ENCODE results near the gene CAMK1D. TPM values are rescaled to one million over a fixed set of nuclear protein-coding genes. Genes with fewer than 3 reads are reported as not detected.

The CAMK1D gene
- total RNA-seq, 1 experiment from 2014 or later, result 6.3 TPM

DNA sequence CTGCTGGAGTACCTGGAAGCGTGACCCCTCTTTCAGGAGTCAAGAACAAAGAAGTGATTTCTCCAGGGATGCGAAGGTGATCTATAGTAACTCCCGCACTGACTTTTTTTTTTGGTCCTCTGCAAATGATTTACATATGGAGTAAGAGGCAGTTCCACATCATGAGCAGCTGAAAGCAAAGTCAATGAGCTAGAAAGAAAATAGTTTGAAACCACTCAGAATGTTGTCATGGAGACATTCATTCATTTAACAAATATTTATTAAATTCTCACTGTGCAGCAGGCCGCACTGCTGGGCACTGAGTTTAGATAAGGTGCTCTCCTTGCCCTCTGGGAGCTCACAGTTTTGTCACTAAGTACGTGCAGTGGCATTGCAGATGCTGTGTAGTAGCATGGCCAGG lies 206.7 kb downstream of the CAMK1D start:
- no peak for DNase-seq
- Mint-ChIP-seq H3K9me3 (no peaks in the 10 kb centered on the region; a peak in 2 of 5 replicates), H3K4me1 (peaks cover 0 to 2% of the 10 kb centered on the region in 2 experiments; a peak in 1 of 4 replicates), H3K4me3 (no peak overlapping the region), H3K27me3 (ENCODE audit: low read depth) (peaks cover 2% of the 10 kb centered on the region), H3K27ac (no peak overlapping the region), H3K36me3 (ENCODE audit: insufficient read depth in 1 of 3, low read depth in 3 of 3) (no peaks in the 10 kb centered on the region)
- H2BK20ac ChIP-seq (ENCODE audit: low read depth, low read length, poor library complexity, severe bottlenecking), result no peak overlapping the region
- H2AFZ ChIP-seq (ENCODE audit: low read length), result no peak overlapping the region
- H2BK15ac ChIP-seq (ENCODE audit: low read depth, low read length), result no peak overlapping the region
- H3K18ac ChIP-seq (ENCODE audit: insufficient read length, low read depth, low read length), result no peak overlapping the region
- no peak overlapping the region for H4K5ac ChIP-seq (ENCODE audit: insufficient read length, low read depth, low read length)
- H4K8ac ChIP-seq (replicated peaks; ENCODE audit: insufficient read length, low read depth, low read length), result no peak overlapping the region
- H3K4me2 ChIP-seq (ENCODE audit: insufficient read depth, insufficient read length, low read length), result no peak overlapping the region
- whole genome bisulfite sequencing (ENCODE audit: extremely low coverage, insufficient read length, low lambda C conversion rate), result no CpG with 5 or more reads among the region's 5 CpGs
- TF ChIP-seq, protein P1, sequence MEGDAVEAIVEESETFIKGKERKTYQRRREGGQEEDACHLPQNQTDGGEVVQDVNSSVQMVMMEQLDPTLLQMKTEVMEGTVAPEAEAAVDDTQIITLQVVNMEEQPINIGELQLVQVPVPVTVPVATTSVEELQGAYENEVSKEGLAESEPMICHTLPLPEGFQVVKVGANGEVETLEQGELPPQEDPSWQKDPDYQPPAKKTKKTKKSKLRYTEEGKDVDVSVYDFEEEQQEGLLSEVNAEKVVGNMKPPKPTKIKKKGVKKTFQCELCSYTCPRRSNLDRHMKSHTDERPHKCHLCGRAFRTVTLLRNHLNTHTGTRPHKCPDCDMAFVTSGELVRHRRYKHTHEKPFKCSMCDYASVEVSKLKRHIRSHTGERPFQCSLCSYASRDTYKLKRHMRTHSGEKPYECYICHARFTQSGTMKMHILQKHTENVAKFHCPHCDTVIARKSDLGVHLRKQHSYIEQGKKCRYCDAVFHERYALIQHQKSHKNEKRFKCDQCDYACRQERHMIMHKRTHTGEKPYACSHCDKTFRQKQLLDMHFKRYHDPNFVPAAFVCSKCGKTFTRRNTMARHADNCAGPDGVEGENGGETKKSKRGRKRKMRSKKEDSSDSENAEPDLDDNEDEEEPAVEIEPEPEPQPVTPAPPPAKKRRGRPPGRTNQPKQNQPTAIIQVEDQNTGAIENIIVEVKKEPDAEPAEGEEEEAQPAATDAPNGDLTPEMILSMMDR (conservative IDR thresholded peaks at IDR 0.05), result no peak
- no peak overlapping the region for H3K27ac ChIP-seq (ENCODE audit: insufficient read length, low read depth, low read length)
- H3K4me1 ChIP-seq (ENCODE audit: insufficient read depth, low read length), result no peaks in the 10 kb centered on the region
- no peak overlapping the region for H2BK5ac ChIP-seq (ENCODE audit: insufficient read length, low read length)
- no peak overlapping the region for H2AK5ac ChIP-seq (ENCODE audit: insufficient read length, low read length)
- H3K4ac ChIP-seq (ENCODE audit: low read depth, low read length), result no peak overlapping the region
- no peaks in the 10 kb centered on the region for H3K27me3 ChIP-seq (ENCODE audit: insufficient read depth, low read length)
- H3K56ac ChIP-seq (ENCODE audit: insufficient read length, low read depth, low read length), result no peak overlapping the region
- H3K79me2 ChIP-seq (ENCODE audit: insufficient read depth, low read length), result no peaks in the 10 kb centered on the region
- H4K20me1 ChIP-seq (ENCODE audit: control insufficient read depth, insufficient read depth, insufficient read length), result no peaks in the 10 kb centered on the region
- H4K91ac ChIP-seq (ENCODE audit: insufficient read length, low read depth, low read length), result no peak overlapping the region
- no peak overlapping the region for H3T11ph ChIP-seq (ENCODE audit: low read length)
- H3K9me3 ChIP-seq (ENCODE audit: control insufficient read depth, low read depth, low read length), result no peaks in the 10 kb centered on the region
- H3K23me2 ChIP-seq (ENCODE audit: insufficient read length, low read depth, low read length, poor library complexity, severe bottlenecking), result no peaks in the 10 kb centered on the region
- no peaks in the 10 kb centered on the region for H3K79me1 ChIP-seq (ENCODE audit: insufficient read depth, low read depth, low read length, poor library complexity, severe bottlenecking)
- no peak overlapping the region for H3K9ac ChIP-seq (ENCODE audit: extremely low read depth, insufficient read length, low read length)
- no peak overlapping the region for H2BK12ac ChIP-seq (ENCODE audit: insufficient read length, low read depth, low read length)
- H3K23ac ChIP-seq (ENCODE audit: insufficient read length, low read depth, low read length), result no peak overlapping the region
- no peak overlapping the region for H2BK120ac ChIP-seq (ENCODE audit: low read depth, low read length, poor library complexity, severe bottlenecking)
- H3K14ac ChIP-seq (ENCODE audit: insufficient read depth, low read length), result no peak overlapping the region

Data from H9 (cell line).